G401 (cell line): ENCODE measurements around the gene MID1IP1. TPM values are rescaled to one million over a fixed set of nuclear protein-coding genes. Genes with fewer than 3 reads are reported as not detected.

ENCODE experiments used
- total RNA-seq: library from RNA; depleted of rRNA; stranded (reverse); fragments of >200 nt; shearing (Covaris generic); gene quantifications from 2 replicates; pipeline ENCODE4 v1.2.3, GENCODE V29; 2014; rRNA removed

Gene MID1IP1
- total RNA-seq, 1 experiment from 2014 or later, result 8.1 TPM

Other genes with a start within 250 kb of the MID1IP1 start
- gene TSPAN7, start 239.9 kb upstream of the MID1IP1 start, total RNA-seq, result not detected in 2 replicates